ENCODE measurements around the gene SYNE1.

DNA sequence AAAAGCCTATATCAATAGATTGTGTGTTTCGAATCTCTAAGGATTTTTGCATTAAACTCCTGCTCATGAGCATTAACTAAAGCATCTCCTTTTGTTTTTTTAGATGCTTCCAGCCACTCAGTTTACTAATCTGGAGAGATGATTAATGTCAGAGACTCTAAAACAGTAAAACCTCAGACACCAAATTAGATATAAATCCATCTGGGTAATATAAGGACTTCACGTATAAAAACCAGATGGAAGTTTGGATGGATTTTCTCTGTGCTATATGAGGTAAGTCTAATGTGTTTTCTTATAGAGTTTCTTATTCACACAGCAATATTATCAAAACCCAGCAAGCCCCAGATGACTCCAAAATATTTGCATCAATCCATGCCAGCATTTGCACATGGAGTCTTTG, 137.2 kb downstream of the SYNE1 start:
- TF ChIP-seq EP300 (IDR thresholded peaks at IDR 0.05; ENCODE audit: borderline replicate concordance in 1 of 2, low read depth in 2 of 2, low read length in 2 of 2) (no peak), TAF1 (IDR thresholded peaks at IDR 0.05; ENCODE audit: low read depth, low read length) (no peak), ZNF274 (IDR thresholded peaks at IDR 0.05; ENCODE audit: borderline replicate concordance, extremely low read depth, low read length) (no peak), TCF12 (IDR thresholded peaks at IDR 0.05; ENCODE audit: low read depth, low read length) (no peak), POLR2A (IDR thresholded peaks at IDR 0.05; ENCODE audit: control extremely low read depth in 1 of 2, low read depth in 2 of 2, low read length in 2 of 2) (no peak), YY1 (IDR thresholded peaks at IDR 0.05; ENCODE audit: low read depth, low read length) (no peak), KDM1A (IDR thresholded peaks at IDR 0.05; ENCODE audit: borderline replicate concordance, low read length) (no peak), RBBP5 (IDR thresholded peaks at IDR 0.05; ENCODE audit: borderline replicate concordance, low read depth, low read length) (no peak)
- TF ChIP-seq, protein P1, sequence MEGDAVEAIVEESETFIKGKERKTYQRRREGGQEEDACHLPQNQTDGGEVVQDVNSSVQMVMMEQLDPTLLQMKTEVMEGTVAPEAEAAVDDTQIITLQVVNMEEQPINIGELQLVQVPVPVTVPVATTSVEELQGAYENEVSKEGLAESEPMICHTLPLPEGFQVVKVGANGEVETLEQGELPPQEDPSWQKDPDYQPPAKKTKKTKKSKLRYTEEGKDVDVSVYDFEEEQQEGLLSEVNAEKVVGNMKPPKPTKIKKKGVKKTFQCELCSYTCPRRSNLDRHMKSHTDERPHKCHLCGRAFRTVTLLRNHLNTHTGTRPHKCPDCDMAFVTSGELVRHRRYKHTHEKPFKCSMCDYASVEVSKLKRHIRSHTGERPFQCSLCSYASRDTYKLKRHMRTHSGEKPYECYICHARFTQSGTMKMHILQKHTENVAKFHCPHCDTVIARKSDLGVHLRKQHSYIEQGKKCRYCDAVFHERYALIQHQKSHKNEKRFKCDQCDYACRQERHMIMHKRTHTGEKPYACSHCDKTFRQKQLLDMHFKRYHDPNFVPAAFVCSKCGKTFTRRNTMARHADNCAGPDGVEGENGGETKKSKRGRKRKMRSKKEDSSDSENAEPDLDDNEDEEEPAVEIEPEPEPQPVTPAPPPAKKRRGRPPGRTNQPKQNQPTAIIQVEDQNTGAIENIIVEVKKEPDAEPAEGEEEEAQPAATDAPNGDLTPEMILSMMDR (IDR thresholded peaks at IDR 0.05; ENCODE audit: control extremely low read depth in 1 of 3, insufficient read depth in 1 of 3, low read depth in 1 of 3, low read length in 3 of 3), result no peak
- TF ChIP-seq, protein P2, sequence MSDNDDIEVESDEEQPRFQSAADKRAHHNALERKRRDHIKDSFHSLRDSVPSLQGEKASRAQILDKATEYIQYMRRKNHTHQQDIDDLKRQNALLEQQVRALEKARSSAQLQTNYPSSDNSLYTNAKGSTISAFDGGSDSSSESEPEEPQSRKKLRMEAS (IDR thresholded peaks at IDR 0.05), result no peak

Data from H1 (cell line).